NB4 (cell line): ENCODE data around the gene CAMTA2.

Source experiments
- MYC ChIP-seq: IDR thresholded peaks from 2 replicates; pipeline ENCODE4 v1.6.1; 2011; ENCODE audit warnings: low read depth, low read length
- POLR2A ChIP-seq: IDR thresholded peaks from 2 replicates; pipeline ENCODE4 v1.6.1; 2011; ENCODE audit warnings: mild to moderate bottlenecking; ENCODE audit not compliant: insufficient read length; ENCODE audit errors: extremely low read depth
- TF ChIP-seq, protein P1 (sequence below): IDR thresholded peaks from 2 replicates; pipeline ENCODE4 v1.6.1; 2011; ENCODE audit warnings: low read depth, low read length
- TF ChIP-seq, protein P2 (sequence below): IDR thresholded peaks from one replicate; pipeline ENCODE4 v1.5.1; 2012; ENCODE audit warnings: low read depth, low read length

DNA sequence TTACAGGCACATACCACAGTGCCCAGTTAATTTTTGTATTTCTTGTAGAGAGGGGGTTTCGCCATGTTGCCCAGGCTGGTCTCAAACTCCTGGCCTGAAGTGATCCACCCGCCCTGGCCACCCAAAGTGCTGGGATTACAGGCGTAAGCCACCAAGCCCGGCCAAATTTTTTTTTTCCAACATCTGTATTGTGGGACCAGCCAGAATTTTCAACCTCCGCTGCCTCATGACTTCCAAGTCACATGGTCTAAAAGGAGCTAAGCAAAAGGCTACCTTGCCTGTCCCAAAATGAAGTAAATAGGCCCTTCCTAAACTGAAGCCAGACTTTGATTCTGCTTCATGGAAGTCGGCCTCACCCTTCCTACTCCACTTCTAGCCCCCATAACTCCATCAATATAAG lies 15.6 kb downstream of the CAMTA2 start:
- TF ChIP-seq POLR2A (no peak), MYC (no peak)
- TF ChIP-seq, protein P1, sequence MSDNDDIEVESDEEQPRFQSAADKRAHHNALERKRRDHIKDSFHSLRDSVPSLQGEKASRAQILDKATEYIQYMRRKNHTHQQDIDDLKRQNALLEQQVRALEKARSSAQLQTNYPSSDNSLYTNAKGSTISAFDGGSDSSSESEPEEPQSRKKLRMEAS = no peak
- TF ChIP-seq, protein P2, sequence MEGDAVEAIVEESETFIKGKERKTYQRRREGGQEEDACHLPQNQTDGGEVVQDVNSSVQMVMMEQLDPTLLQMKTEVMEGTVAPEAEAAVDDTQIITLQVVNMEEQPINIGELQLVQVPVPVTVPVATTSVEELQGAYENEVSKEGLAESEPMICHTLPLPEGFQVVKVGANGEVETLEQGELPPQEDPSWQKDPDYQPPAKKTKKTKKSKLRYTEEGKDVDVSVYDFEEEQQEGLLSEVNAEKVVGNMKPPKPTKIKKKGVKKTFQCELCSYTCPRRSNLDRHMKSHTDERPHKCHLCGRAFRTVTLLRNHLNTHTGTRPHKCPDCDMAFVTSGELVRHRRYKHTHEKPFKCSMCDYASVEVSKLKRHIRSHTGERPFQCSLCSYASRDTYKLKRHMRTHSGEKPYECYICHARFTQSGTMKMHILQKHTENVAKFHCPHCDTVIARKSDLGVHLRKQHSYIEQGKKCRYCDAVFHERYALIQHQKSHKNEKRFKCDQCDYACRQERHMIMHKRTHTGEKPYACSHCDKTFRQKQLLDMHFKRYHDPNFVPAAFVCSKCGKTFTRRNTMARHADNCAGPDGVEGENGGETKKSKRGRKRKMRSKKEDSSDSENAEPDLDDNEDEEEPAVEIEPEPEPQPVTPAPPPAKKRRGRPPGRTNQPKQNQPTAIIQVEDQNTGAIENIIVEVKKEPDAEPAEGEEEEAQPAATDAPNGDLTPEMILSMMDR = no peak
